Ishikawa (cell line): ENCODE results near the gene VWA3B.

Experiments used
- CEBPB ChIP-seq: IDR thresholded peaks from 2 replicates; pipeline ENCODE4 v1.6.1; 2012
- CREB1 ChIP-seq: IDR thresholded peaks from 2 replicates; pipeline ENCODE4 v1.6.1; 2012; ENCODE audit warnings: low read depth
- EP300 ChIP-seq: IDR thresholded peaks from 2 replicates; pipeline ENCODE4 v1.6.1; 2012; ENCODE audit warnings: borderline replicate concordance
- RAD21 ChIP-seq: IDR thresholded peaks from 2 replicates; pipeline ENCODE4 v1.6.1; 2012; ENCODE audit warnings: low read depth
- TCF12 ChIP-seq: IDR thresholded peaks from 2 replicates; pipeline ENCODE4 v1.6.1; 2012; ENCODE audit warnings: low read depth
- YY1 ChIP-seq: IDR thresholded peaks from 2 replicates; pipeline ENCODE4 v1.6.1; 2012; ENCODE audit warnings: low read depth
- TF ChIP-seq, protein P1 (sequence below): IDR thresholded peaks from 2 replicates; pipeline ENCODE4 v1.6.1; 2012
- TF ChIP-seq, protein P2 (sequence below): IDR thresholded peaks from 2 replicates; pipeline ENCODE4 v1.6.1; 2012; ENCODE audit warnings: low read depth, mild to moderate bottlenecking

DNA sequence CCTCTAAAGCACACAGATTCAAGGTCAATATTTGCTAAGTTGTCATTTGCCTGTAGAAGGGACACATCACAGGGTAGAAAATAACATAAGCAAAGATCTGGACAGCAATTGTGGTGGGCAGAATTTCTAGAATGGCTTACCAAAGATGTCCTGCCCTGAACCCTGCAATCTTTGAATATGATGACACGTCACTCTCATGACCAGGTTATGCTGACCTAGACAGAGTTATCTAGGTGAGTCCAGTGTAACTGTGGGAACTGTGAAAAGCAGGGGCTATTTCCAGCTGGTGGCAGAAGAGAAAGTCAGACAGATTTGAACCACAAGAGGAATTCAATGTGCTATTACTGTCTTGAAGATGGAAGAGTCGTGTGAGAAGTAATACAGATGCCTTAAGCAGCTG is 147.0 kb downstream of the VWA3B start:
- TF ChIP-seq, protein P1, sequence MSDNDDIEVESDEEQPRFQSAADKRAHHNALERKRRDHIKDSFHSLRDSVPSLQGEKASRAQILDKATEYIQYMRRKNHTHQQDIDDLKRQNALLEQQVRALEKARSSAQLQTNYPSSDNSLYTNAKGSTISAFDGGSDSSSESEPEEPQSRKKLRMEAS = no peak
- no peak for TF ChIP-seq TCF12
- TF ChIP-seq CREB1 = no peak
- TF ChIP-seq YY1 = no peak
- TF ChIP-seq RAD21 = no peak
- TF ChIP-seq, protein P2, sequence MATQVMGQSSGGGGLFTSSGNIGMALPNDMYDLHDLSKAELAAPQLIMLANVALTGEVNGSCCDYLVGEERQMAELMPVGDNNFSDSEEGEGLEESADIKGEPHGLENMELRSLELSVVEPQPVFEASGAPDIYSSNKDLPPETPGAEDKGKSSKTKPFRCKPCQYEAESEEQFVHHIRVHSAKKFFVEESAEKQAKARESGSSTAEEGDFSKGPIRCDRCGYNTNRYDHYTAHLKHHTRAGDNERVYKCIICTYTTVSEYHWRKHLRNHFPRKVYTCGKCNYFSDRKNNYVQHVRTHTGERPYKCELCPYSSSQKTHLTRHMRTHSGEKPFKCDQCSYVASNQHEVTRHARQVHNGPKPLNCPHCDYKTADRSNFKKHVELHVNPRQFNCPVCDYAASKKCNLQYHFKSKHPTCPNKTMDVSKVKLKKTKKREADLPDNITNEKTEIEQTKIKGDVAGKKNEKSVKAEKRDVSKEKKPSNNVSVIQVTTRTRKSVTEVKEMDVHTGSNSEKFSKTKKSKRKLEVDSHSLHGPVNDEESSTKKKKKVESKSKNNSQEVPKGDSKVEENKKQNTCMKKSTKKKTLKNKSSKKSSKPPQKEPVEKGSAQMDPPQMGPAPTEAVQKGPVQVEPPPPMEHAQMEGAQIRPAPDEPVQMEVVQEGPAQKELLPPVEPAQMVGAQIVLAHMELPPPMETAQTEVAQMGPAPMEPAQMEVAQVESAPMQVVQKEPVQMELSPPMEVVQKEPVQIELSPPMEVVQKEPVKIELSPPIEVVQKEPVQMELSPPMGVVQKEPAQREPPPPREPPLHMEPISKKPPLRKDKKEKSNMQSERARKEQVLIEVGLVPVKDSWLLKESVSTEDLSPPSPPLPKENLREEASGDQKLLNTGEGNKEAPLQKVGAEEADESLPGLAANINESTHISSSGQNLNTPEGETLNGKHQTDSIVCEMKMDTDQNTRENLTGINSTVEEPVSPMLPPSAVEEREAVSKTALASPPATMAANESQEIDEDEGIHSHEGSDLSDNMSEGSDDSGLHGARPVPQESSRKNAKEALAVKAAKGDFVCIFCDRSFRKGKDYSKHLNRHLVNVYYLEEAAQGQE = no peak
- no peak for TF ChIP-seq EP300
- TF ChIP-seq CEBPB = no peak
